K562 (cell line): ENCODE results near the gene HPSE2. TPM values are rescaled to one million over a fixed set of nuclear protein-coding genes. Genes with fewer than 3 reads are reported as not detected.

ENCODE experiments used
- ATAC-seq: fragments of 200-7000 bp; cut with Tn5 transposase; 3 replicates; pipeline ENCODE4 v1.9.1; 2020; ENCODE audit warnings: moderate library complexity
- BruUV-seq: library from RNA; stranded (reverse); fragments of 400-500 nt; replicated peaks from 2 replicates; lab custom pipeline; 2021; lab: Mats Ljungman, UMichigan
- CTCF ChIA-PET: fragments of 300-600 bp; formaldehyde crosslinking; extraction: SDS; loops from one replicate; lab custom pipeline; 2021; ENCODE audit warnings: low intra/inter-chr PET ratio; lab: Yijun Ruan, JAX
- POLR2A ChIA-PET: fragments of 300-600, 350-650 bp; sonication (Branson Sonifier 250); formaldehyde crosslinking; extraction: SDS; loops from one replicate; lab custom pipeline; 2021; ENCODE audit warnings: antibody characterized with exemption, inconsistent platforms; lab: Yijun Ruan, JAX
- DNase-seq, 4 experiments: peaks; one replicate each; pipeline versions ENCODE4 v3.0.0 to v3.0.0-alpha.2; 2011 to 2018; ENCODE audit warnings: low spot score in 3 of 4, mixed read lengths in 3 of 4; ENCODE audit errors: extremely low read depth in 1 of 4
- FAIRE-seq: peaks from 2 replicates; lab custom pipeline; 2011; peaks lifted over from hg19 to GRCh38; lab: Jason Lieb, UNC
- H2AFZ ChIP-seq: 2 replicates; pipeline ENCODE4 v1.6.0; 2011; ENCODE audit warnings: low read depth, low read length, control low read depth, inconsistent platforms
- H3K27ac ChIP-seq: fragments of 200-600 bp; 3 replicates; pipeline ENCODE4 v1.8.0; 2011; ENCODE audit warnings: low read depth, mild to moderate bottlenecking, control low read depth, inconsistent platforms, low read length, moderate library complexity, mixed read lengths; ENCODE audit errors: extremely low read depth
- H3K27me3 ChIP-seq, 2 experiments: fragments of 300-600 bp in 1 of 2; 2 replicates in 1 of 2; 3 replicates in 1 of 2; pipeline versions ENCODE4 v1.6.0 to v1.8.0; 2011; ENCODE audit warnings: inconsistent platforms in 2 of 2, low read length in 2 of 2, mild to moderate bottlenecking in 1 of 2, mixed read lengths in 1 of 2, moderate library complexity in 1 of 2; ENCODE audit not compliant: control insufficient read depth in 2 of 2, insufficient read depth in 2 of 2
- H3K36me3 ChIP-seq: fragments of 300-600 bp; 3 replicates; pipeline ENCODE4 v1.8.0; 2011; ENCODE audit warnings: mild to moderate bottlenecking, low read length, inconsistent platforms; ENCODE audit not compliant: control insufficient read depth, insufficient read depth
- H3K4me1 ChIP-seq, 2 experiments: fragments of 200-600 bp in 1 of 2; replicated peaks in 1 of 2; 2 replicates in 1 of 2; 3 replicates in 1 of 2; pipeline versions ENCODE4 v1.5.1 to v1.8.0; 2011; ENCODE audit warnings: inconsistent platforms in 2 of 2, low read length in 2 of 2, mild to moderate bottlenecking in 1 of 2, mixed read lengths in 1 of 2, moderate library complexity in 1 of 2; ENCODE audit not compliant: control insufficient read depth in 2 of 2, insufficient read depth in 2 of 2
- H3K4me2 ChIP-seq: 2 replicates; pipeline ENCODE4 v1.6.1; 2011; ENCODE audit warnings: low read length, control low read depth, inconsistent platforms, mixed read lengths; ENCODE audit not compliant: insufficient read depth
- H3K4me3 ChIP-seq: fragments of 200-600 bp; sonication (generic), shearing (Covaris generic); 2 replicates; pipeline ENCODE4 v1.5.1; 2016; ENCODE audit warnings: control low read depth, inconsistent platforms
- H3K79me2 ChIP-seq: fragments of 200-600 bp; 3 replicates; pipeline ENCODE4 v1.8.0; 2011; ENCODE audit warnings: low read length, inconsistent platforms; ENCODE audit not compliant: control insufficient read depth, insufficient read depth
- H3K9ac ChIP-seq, 2 experiments: 2 replicates each; pipeline versions ENCODE4 v1.6.0 to v1.6.1; 2011; ENCODE audit warnings: low read depth in 2 of 2, low read length in 2 of 2, control low read depth in 1 of 2, inconsistent platforms in 1 of 2, mild to moderate bottlenecking in 1 of 2, mixed read lengths in 1 of 2; ENCODE audit not compliant: insufficient read depth in 1 of 2
- H3K9me1 ChIP-seq: one replicate; pipeline ENCODE4 v1.6.0; 2011; ENCODE audit warnings: inconsistent platforms, mild to moderate bottlenecking, low read length, moderate library complexity; ENCODE audit not compliant: control insufficient read depth, insufficient read depth
- H3K9me3 ChIP-seq: replicated peaks from 2 replicates; pipeline ENCODE4 v1.5.1; 2011; ENCODE audit warnings: low read depth, low read length, inconsistent platforms; ENCODE audit not compliant: control insufficient read depth, insufficient read depth
- H4K20me1 ChIP-seq: replicated peaks from 2 replicates; pipeline ENCODE4 v1.6.1; 2011; ENCODE audit warnings: low read length, inconsistent platforms, mixed read lengths; ENCODE audit not compliant: control insufficient read depth, insufficient read depth
- TEAD2 ChIP-seq: fragments of 450-650 bp; IDR thresholded peaks from 2 replicates; pipeline ENCODE4 v1.6.1; 2016; ENCODE audit warnings: missing genetic modification characterization, control low read depth, missing compliant biosample characterization
- ZNF133 ChIP-seq: fragments of 250-450 bp; sonication (Bioruptor Pico); IDR thresholded peaks from 2 replicates; pipeline ENCODE4 v1.4.0; 2020; ENCODE audit warnings: mild to moderate bottlenecking
- WGBS: fragments of 100-300 bp; shearing (Covaris generic); methylation state at CpG from one replicate; pipeline ENCODE4 v1.1.6; 2016; ENCODE audit warnings: low coverage, mixed read lengths; ENCODE audit not compliant: insufficient coverage; ENCODE audit errors: missing lambda C conversion rate; 5-methylcytosine and 5-hydroxymethylcytosine counted together
- in situ Hi-C: fragments of 300-500 bp; cut with MboI; formaldehyde crosslinking; loops from 4 replicates; pipeline ENCODE4 v1.15.0; 2018; ENCODE audit warnings: inconsistent platforms, mixed read lengths
- intact Hi-C: fragments of 100-400 bp; cut with micrococcal nuclease; formaldehyde crosslinking; loops from 2 replicates; pipeline ENCODE4 v1.14.2; 2022
- polyA plus RNA-seq, 8 experiments: library from polyadenylated mRNA; depleted of rRNA in 4 of 8; stranded (reverse) in 5 of 8; unstranded in 3 of 8; fragments of >200 nt; fragmentation: Nextera tagmentation in 2 of 8; fragmentation: Illumina TruSeq in 1 of 8; extraction: Ambion mirVana in 2 of 8; extraction: Trizol in 1 of 8; gene quantifications; 2 replicates each; pipeline versions ENCODE4 v1.2.1 to v1.2.3, GENCODE V29; 2011 to 2014; ENCODE audit warnings: inconsistent platforms in 1 of 8, missing spikeins in 1 of 8
- total RNA-seq, 7 experiments: library from RNA; depleted of rRNA in 6 of 7; stranded (reverse); fragments of >200 nt in 6 of 7; fragmentation: Illumina TruSeq in 2 of 7; extraction: Trizol in 2 of 7; gene quantifications; 2 replicates each; pipeline versions ENCODE4 v1.2.1 to v1.2.3, GENCODE V29; 2011 to 2021; ENCODE audit warnings: low replicate concordance in 1 of 7
- TF ChIP-seq, protein P1 (sequence below), 2 experiments: fragments of 450-650 bp; conservative IDR thresholded peaks; 2 replicates each; pipeline ENCODE4 v1.6.1; 2017; ENCODE audit warnings: mild to moderate bottlenecking in 2 of 2, moderate library complexity in 2 of 2
- TF ChIP-seq, protein P2 (sequence below): fragments of 250-450 bp; sonication (Bioruptor Pico); IDR thresholded peaks from 2 replicates; pipeline ENCODE4 v1.5.0; 2022; ENCODE audit warnings: mild to moderate bottlenecking
- TF ChIP-seq, protein P3 (sequence below): fragments of 450-650 bp; IDR thresholded peaks from 2 replicates; pipeline ENCODE4 v1.6.1; 2016; ENCODE audit warnings: missing biosample characterization, missing genetic modification characterization
- TF ChIP-seq, protein P4 (sequence below): IDR thresholded peaks from 2 replicates; pipeline ENCODE4 v1.6.1; 2016; ENCODE audit warnings: missing genetic modification characterization, missing compliant biosample characterization

The HPSE2 gene
- total and polyA plus RNA-seq, 9 of the 15 experiments (the other 6 are each of a cell fraction or from before 2014, with no cell fraction given): 0.03 to 0.10 (median 0.04) TPM; not detected in 2

DNA sequence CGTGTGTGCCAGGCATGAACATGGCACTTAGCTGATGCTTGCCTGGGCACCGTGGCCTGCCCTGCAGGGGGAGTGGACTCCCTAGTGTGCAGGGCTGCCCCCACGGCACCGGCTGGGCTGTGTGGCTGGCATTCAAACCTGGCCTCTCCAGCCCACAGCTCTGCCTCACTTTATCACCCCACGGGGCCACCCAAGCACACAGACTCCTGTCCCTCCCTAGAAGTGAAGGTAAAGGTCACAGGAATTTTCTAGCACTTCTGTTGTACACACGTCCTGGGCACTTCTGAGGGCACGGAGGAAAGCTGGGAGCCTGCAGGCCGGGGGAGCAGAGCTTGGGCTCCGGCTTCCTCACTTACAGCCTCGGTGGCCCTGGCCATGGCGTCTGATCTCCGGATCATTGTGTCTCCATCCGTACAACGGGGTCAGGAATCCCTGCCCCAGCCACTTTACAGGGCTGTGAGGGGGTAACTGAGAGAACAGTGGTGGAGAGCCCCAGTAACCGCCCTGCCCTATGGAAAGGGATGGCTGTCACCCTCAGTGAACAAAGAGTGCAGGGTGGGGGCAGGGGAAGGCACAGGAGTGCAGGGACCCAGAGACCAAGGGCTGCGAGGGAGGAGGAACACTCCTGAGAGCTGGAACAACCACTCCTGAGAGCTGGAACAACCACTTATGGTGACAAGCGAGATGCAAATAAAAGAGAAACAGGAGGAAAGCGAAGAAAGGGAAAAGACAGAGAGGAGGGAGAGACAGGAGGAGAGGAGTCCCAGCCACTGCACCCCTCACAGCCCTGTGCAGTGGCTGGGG lies 816.8 kb downstream of the HPSE2 start:
- peaks cover 31% of the 10 kb centered on the region; the same call in 2 of the 3 replicates for H3K36me3 ChIP-seq
- H3K4me1 ChIP-seq: peaks cover 6 to 23% of the 10 kb centered on the region in 2 experiments; a peak in 4 of 5 replicates
- intact Hi-C loops: no loop called here
- H3K4me3 ChIP-seq: no peak overlapping the region
- CTCF ChIA-PET: no interaction called here
- H3K9me3 ChIP-seq: no peaks in the 10 kb centered on the region
- no peak overlapping the region for H3K9ac ChIP-seq
- in situ Hi-C loops: no loop called here
- H3K27ac ChIP-seq: no peak overlapping the region
- H3K27me3 ChIP-seq: no peaks in the 10 kb centered on the region
- H4K20me1 ChIP-seq: no peaks in the 10 kb centered on the region
- DNase-seq (no peak), FAIRE-seq (no peak), ATAC-seq (no peak)
- no peak overlapping the region for H2AFZ ChIP-seq
- no peaks in the 10 kb centered on the region for H3K79me2 ChIP-seq
- H3K4me2 ChIP-seq: no peak overlapping the region
- H3K9me1 ChIP-seq: no peaks in the 10 kb centered on the region
- POLR2A ChIA-PET: interaction anchor here (0.5 to 0.6 kb wide), 2 partner anchors 52 to 264 kb away, joined by 3 read pairs; no protein-coding TSS in a partner anchor
- 89% methylated on average over 9 of the region's 18 CpGs for WGBS
- no TSS peak for BruUV-seq
- TF ChIP-seq, protein P1, sequence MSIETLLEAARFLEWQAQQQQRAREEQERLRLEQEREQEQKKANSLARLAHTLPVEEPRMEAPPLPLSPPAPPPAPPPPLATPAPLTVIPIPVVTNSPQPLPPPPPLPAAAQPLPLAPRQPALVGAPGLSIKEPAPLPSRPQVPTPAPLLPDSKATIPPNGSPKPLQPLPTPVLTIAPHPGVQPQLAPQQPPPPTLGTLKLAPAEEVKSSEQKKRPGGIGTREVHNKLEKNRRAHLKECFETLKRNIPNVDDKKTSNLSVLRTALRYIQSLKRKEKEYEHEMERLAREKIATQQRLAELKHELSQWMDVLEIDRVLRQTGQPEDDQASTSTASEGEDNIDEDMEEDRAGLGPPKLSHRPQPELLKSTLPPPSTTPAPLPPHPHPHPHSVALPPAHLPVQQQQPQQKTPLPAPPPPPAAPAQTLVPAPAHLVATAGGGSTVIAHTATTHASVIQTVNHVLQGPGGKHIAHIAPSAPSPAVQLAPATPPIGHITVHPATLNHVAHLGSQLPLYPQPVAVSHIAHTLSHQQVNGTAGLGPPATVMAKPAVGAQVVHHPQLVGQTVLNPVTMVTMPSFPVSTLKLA (conservative IDR thresholded peaks at IDR 0.05): no peak
- TF ChIP-seq, protein P2, sequence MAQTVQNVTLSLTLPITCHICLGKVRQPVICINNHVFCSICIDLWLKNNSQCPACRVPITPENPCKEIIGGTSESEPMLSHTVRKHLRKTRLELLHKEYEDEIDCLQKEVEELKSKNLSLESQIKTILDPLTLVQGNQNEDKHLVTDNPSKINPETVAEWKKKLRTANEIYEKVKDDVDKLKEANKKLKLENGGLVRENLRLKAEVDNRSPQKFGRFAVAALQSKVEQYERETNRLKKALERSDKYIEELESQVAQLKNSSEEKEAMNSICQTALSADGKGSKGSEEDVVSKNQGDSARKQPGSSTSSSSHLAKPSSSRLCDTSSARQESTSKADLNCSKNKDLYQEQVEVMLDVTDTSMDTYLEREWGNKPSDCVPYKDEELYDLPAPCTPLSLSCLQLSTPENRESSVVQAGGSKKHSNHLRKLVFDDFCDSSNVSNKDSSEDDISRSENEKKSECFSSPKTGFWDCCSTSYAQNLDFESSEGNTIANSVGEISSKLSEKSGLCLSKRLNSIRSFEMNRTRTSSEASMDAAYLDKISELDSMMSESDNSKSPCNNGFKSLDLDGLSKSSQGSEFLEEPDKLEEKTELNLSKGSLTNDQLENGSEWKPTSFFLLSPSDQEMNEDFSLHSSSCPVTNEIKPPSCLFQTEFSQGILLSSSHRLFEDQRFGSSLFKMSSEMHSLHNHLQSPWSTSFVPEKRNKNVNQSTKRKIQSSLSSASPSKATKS (CRISPR knock-in tag): no peak
- TF ChIP-seq, protein P3, sequence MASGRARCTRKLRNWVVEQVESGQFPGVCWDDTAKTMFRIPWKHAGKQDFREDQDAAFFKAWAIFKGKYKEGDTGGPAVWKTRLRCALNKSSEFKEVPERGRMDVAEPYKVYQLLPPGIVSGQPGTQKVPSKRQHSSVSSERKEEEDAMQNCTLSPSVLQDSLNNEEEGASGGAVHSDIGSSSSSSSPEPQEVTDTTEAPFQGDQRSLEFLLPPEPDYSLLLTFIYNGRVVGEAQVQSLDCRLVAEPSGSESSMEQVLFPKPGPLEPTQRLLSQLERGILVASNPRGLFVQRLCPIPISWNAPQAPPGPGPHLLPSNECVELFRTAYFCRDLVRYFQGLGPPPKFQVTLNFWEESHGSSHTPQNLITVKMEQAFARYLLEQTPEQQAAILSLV (tag): no peak
- TF ChIP-seq, protein P4, sequence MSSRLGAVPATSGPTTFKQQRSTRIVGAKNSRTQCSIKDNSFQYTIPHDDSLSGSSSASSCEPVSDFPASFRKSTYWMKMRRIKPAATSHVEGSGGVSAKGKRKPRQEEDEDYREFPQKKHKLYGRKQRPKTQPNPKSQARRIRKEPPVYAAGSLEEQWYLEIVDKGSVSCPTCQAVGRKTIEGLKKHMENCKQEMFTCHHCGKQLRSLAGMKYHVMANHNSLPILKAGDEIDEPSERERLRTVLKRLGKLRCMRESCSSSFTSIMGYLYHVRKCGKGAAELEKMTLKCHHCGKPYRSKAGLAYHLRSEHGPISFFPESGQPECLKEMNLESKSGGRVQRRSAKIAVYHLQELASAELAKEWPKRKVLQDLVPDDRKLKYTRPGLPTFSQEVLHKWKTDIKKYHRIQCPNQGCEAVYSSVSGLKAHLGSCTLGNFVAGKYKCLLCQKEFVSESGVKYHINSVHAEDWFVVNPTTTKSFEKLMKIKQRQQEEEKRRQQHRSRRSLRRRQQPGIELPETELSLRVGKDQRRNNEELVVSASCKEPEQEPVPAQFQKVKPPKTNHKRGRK (tag): no peak
- TF ChIP-seq ZNF133 (CRISPR knock-in tag): no peak
- no peak for TF ChIP-seq TEAD2
